Retinal pigment epithelial cell (primary cell): Measurements from ENCODE around the gene DLL3.

Experiments used
- DNase-seq: peaks from one replicate; pipeline ENCODE4 v3.0.0-alpha.2; 2010; ENCODE audit warnings: low read depth
- H3K4me3 ChIP-seq: 2 replicates; pipeline ENCODE4 v1.5.1; 2011; ENCODE audit warnings: mild to moderate bottlenecking, low read length, control low read depth, moderate library complexity
- CTCF ChIP-seq: conservative IDR thresholded peaks from 2 replicates; pipeline ENCODE4 v1.5.1; 2011; ENCODE audit warnings: low read depth, low read length, control low read depth, inconsistent platforms

The DLL3 gene

GRCh38 chr19:39499932-39500331 lies 1.2 kb downstream of the DLL3 start:
- H3K4me3 ChIP-seq, result no peak overlapping the region
- no peak for DNase-seq

GRCh38 chr19:39500543-39500942 lies 1.8 kb downstream of the DLL3 start:
- H3K4me3 ChIP-seq, result no peak overlapping the region
- no peak for DNase-seq
- no peak for TF ChIP-seq CTCF

More at GRCh38 chr19:39499932-39500331, 1.2 kb downstream of the DLL3 start:
- no peak for TF ChIP-seq CTCF

- DNase-seq, result no peak
- TF ChIP-seq CTCF, result no peak
- H3K4me3 ChIP-seq, result no peak overlapping the region
Measured at GRCh38 chr19:39501340-39501739, 2.6 kb downstream of the DLL3 start.

- no peak overlapping the region for H3K4me3 ChIP-seq
- TF ChIP-seq CTCF, result peak; percentile 59
- DNase-seq, result no peak
Measured at GRCh38 chr19:39502640-39503417, 4.1 kb downstream of the DLL3 start.

GRCh38 chr19:39506598-39506943 lies 7.8 kb downstream of the DLL3 start:
- DNase-seq, result no peak
- H3K4me3 ChIP-seq, result no peak overlapping the region

GRCh38 chr19:39506944-39507714 lies 8.4 kb downstream of the DLL3 start:
- no peak for TF ChIP-seq CTCF
- peak overlapping the region; percentile 53 for H3K4me3 ChIP-seq
- no peak for DNase-seq

More at GRCh38 chr19:39506598-39506943, 7.8 kb downstream of the DLL3 start:
- TF ChIP-seq CTCF, result no peak
